GM19397 (cell line): Measurements from ENCODE around the gene IL9.
"Not testable (repeated sequence)": the region's sequence is repeated elsewhere in the genome, so short reads cannot be mapped to it uniquely, and the experiment has no call there.

Source experiments
- ATAC-seq: cut with Tn5 transposase; IDR thresholded peaks from one replicate; pipeline ENCODE4 v1.9.1; 2021; ENCODE audit warnings: mild to moderate bottlenecking, moderate library complexity; ENCODE audit not compliant: unreplicated experiment

The IL9 gene

DNA sequence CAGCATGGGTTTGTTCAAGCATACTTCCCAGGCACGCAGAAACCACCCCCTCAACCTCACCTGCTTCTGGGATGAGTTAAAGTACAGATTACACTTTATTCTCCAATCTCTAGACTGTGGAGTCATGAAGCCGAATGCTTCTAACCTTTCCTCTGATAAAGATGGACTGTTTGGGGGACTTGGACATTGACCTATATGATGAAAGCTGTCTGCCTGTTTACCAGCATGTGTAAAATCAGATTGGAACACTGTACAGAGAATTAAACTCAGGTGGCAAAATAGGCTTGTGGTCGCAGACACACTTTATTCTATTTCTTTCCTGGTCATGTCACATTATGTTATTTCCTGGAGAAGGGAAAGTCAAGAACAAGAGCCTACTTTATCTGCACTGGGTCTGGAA, 25.7 kb downstream of the IL9 start:
- ATAC-seq: no peak

DNA sequence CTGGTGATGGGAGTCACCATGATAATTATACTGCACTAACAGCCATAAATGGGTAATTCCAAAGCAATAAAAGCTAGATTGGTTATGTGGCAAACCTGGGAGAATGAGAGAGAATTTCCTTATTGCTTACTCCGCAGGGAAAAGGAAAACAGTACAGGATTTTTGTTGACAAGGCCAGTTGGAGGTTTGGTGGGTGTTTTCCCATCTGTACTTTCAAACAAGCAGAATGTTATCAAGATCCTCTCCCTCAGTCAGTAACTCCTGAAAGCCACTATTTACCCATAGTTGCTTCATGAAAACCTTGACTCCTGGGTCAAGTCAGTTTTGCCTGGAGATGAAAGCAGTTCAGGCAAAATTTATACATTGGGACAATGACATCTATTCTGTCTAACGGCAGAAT, 26.4 kb downstream of the IL9 start:
- ATAC-seq: no peak

DNA sequence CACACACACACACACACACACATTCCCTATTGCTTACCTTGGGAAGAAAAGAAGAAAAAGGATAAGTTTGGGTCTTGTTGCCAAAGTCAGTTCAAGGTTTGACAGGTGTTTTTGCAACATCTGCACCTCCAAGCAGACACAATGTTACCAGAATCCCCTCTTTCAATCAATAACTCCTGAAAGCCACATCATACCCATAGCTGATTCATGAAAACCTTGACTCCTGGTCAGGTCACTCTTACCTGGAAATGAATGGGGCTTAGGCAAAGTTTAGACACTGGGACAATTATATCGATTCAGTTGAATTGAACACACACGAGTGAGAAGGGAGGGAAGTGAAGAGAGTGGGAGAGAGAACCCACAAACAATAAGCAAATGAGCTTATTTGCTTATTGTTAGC, 27.0 kb downstream of the IL9 start:
- no peak for ATAC-seq

DNA sequence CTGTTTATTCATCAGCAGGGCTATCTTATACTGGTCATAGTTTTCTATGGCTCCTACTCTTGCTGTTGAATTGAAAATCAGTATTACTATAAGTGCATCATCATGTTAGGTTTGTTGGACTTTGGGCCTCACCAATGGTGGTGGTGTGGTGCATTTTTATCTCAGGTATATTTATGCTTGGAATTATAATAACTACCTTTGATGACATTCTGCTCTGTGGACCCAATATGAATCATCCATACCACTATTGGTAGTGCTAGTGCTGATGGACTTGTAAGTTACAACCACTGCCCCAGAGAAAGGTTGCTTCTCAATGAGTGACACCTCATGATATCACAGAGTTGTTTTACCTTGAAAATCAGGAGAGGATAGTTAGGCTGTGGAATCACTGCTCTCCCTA, 28.0 kb downstream of the IL9 start:
- ATAC-seq: no peak

DNA sequence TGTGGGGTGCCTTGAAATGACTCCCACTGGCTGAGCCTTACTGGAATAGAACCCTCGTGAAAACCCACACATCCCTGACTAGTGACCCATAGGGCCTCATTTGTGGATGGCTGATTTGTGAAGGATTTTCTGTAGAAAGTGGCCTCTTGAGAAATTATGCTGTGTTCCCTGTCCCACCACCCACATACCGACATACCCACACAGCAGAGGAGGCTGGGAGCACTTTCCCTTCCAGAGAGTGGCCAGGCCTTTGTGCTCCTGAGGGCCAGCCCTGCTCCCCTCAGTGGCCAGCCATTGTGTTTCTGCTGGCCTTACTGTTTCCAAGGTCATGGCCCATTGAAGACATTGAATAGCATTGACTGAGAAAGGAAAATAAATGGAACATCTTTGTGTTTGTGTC, 29.6 kb downstream of the IL9 start:
- ATAC-seq: no peak

DNA sequence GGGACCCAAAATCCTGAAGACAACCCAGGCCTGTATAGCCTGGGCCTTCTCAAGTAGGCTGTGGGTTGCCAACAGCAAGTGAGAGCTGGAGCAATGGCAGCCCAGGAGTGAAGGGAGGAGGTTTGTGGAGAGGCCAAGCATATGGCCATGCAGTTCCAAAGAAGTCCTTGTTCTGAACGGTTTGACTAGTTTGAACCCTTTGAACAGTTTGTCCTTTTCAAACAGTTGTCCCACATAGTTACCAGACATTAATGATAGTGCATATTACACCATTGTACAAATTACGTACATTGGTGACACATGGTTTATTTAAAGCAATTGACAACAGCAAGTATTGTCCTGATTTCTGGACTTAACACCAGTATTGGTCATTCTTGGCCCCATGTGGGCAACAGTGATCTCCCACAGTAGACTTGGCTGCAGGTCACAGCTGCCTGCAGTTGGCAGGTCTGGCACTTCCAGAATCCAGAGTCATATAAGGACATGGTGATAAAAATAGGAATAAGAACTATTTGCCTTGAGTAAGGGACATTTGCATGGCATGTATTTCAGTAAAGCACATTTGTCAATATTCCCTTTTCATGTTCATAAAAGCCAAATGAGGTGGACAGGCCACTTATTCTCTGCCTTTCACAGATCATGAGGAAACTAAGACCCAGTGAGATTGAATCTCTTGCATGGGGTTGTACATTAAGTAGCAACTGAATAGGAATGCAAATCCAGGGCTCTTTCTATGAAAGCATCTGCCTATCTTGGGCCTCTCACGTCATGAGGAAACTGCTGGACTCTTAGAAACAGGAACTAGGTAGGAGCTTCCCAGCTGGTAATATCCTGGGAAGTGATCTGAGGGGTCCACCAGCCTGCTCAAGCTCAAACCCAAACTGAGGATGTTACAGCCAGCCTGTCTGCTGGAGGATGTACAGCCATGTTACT, 30.9 kb downstream of the IL9 start:
- no peak for ATAC-seq

- no peak for ATAC-seq
Observed at GRCh38 chr5:135862744-135863143, 32.9 kb downstream of the IL9 start.

DNA sequence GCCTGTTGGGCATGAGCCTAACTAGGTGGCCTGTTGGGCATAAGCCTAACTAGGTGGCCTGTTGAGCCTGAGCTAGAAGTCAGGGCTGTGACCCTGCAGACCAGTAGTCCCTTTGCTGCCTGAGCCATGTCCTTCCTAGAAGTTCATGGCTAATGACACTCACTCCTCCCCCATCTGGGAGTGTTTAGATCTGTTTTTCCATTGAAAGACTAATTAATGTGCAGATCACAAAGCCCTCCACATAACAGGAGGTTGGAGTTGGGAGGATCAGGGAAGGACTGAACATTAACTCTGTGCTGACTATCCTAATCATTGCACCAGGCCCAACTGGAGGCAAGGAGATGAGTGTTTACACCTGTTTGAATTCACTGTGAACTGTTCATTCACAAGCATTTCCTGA, 33.6 kb downstream of the IL9 start:
- ATAC-seq: no peak

GRCh38 chr5:135861641-135862040, 34.0 kb downstream of the IL9 start:
- ATAC-seq: no peak

- no peak for ATAC-seq
Observed at GRCh38 chr5:135859641-135860040, 36.0 kb downstream of the IL9 start.

- ATAC-seq: not testable (repeated sequence)
Observed at GRCh38 chr5:135859186-135859585, 36.5 kb downstream of the IL9 start.

DNA sequence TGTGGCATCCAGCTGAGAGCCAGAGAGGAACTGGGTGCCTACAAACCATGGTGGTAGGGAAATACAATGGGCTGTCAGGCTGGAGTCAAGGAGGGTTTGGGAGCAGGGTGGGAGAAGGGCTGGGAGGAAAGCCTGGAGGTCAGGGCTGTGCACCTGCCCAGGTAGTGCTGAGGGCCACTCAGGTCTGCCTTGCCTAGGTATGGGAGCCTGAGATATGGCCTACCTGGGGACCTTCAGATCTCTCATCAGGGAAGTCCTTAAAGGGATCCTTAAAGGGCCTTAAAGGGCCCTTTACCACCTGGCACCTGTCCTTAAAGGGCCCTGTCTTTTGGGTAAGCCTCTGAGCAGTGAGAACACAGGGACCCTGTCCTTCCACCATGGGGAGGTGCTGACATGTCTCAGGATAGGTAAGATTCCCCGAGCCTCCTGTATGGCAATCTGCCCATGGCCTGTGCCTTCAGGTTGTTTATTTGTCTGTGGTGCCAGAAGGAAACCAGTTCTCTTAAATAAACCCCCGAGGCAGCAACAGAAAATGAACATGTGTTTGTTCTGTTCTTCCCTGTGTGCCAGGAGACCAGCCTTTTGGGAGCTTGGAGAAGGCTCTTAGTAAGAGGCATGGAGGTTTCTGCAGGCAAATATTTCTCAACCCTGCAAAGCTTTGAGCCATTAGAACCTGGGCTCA, 37.9 kb downstream of the IL9 start:
- ATAC-seq: no peak

DNA sequence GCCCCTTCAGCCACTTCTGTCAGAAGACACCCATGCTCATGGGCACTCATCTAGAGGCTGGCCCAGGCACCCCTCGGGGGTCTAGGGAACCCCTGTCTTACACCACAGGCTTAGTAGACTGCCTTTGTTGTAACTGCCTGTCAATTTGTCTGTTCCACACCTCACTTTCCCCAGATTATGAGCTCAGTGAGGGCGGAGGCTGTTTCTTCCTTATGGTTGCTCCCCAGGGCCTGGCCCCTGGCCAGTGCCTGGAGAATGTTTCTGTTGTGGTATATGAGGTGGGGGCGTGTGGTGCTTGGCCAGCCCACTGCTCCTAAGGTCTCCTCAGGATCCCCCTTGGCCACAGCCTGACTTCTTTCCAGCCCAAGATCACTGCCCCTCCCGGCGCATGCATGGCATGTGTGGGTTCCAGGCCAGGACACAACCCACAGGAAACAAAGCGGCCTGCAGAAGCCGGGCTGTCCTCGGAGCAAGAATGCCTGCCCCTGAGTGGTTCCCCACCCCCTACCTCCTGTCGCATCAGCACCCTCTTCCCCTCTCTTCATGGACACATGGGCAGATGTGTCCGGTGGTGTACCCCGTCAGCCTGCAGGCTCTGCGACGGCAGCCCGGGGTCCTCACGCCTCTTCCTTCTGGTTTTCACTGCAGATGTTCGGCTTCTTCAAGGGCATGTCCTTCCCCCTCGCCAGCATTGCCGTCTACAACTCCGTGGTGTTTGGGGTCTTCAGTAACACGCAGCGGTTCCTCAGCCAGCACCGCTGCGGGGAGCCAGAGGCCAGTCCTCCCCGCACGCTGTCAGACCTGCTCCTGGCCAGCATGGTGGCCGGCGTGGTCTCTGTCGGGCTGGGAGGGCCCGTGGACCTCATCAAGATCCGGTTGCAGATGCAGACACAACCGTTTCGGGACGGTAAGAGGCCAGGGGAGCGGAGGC, 43.5 kb downstream of the IL9 start:
- no peak for ATAC-seq

DNA sequence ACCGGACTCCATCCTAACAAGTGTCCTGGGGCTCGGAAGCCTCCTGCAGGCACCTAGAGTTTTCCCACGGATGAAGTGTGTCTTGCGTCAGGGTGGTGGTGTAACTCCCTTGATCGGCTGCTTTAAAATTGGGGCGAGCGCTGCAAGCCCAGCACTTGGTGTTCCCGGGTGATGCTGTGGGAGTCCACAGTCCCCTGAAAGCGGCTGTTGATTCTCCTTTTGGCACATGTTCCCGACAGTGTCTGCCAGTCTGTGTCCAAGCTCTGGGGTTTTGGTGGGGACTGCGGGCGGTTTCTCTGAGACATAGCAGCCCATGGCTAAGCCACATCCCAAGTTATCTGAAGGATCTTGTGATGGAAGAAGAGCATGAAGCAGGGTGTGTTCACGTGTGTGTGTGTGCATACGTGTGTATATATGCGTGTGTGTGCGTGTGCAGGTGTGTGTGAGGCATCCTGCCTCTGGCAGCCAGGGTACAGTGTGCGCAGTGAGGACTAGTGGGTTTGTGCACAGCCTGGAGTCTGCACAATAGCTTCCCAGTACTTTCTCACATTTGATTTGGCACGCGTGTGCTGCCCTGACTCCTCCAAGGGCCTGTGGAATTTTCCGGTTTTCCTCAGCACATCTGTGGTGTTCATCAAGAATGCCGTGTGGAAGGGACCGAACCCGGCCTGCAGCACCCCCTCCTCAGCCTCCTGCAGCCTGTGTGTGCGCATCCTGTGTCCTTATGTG, 44.3 kb downstream of the IL9 start:
- ATAC-seq: no peak

DNA sequence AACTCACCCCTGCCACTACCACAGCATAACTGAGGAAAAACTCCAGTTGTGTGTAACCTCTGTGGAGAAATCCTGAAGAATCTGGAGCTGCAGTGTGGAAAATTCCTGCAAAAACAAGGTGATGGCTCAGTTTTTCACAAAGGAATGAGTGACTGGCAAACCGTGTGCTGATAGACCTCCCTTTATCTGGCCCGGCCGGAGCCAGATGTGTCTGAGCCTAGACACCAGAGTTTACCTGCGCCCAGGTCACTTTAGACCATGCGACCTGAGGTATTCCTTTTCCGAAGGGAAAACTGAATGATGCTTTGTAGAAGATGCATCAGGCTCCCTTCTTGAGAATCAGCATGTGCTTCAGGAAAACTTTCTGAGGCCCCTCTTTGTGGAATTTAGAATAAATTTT, 45.0 kb downstream of the IL9 start:
- no peak for ATAC-seq

DNA sequence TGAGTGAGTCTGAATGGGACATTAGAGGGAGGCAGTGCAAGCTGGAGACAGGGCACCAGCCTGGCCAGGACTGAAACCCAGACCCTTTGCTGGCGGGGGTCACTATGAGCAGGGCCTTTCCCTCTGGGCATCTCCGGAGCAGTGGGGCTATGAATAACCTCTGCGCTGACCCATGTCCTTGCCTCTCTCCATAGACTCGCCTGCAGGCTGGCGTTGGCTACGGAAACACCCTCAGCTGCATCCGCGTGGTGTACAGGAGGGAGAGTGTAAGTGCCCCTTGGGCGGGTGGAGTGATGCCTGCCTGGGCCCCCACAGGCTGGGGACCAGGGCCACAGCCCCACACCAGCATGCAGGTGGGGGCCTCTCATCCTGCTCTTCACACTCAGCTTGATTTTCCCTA, 45.4 kb downstream of the IL9 start:
- no peak for ATAC-seq

- no peak for ATAC-seq
Observed at GRCh38 chr5:135847976-135848375, 47.7 kb downstream of the IL9 start.

GRCh38 chr5:135846311-135846710, 49.3 kb downstream of the IL9 start:
- no peak for ATAC-seq

GRCh38 chr5:135843571-135844337, 51.9 kb downstream of the IL9 start:
- no peak for ATAC-seq

GRCh38 chr5:135842737-135843136, 52.9 kb downstream of the IL9 start:
- ATAC-seq: no peak
